IPS-NIHi11 (cell line): Measurements from ENCODE around the gene NGF.
A peak's percentile ranks its signal among the peaks of the same experiment; 100 is the strongest.
"Not testable (repeated sequence)": the region's sequence is repeated elsewhere in the genome, so short reads cannot be mapped to it uniquely, and the experiment has no call there.

Experiments
- DNase-seq: peaks from one replicate; pipeline ENCODE4 v3.0.0; 2012; ENCODE audit warnings: mixed read lengths, low spot score

NGF gene

DNA sequence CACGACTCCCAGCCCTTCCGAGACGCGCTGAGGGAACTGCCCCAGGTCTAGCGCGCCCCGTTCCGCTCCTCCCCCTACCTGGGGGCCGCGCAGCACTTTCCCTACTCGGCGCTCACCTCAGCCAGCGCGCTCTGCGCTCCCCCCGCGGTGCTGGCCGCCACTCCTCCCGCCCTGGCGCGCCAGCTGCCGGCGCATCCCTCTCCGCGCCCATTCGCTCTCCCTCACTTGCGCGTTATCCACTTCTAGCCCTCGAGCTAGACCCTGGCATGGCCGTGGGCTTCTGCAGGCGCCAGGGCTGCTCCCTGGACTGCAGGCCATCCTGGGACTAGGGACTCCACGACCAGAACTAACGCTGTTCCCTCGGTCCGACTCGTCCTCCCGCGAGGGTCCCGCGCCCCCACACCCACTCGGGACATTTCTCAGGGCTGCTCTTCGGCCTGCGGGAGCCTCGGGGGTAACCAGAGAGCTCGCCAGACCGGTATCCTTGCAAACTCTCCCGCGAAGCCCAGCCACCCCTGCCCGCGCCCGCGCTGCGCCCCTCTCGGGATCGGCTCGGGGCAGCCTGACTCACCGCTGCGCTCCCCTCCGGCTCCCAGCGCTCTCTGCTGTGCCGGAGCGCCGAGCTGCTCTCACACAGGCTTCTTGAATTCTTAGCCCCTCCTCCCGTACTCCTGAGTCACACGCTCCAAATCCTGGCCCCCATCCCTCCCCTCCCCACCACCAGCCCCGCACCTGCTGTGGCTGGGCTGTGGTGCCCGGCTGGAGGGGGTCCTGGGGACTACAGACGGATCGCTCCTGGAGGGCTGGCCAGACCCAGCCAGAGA, at the start of gene NGF:
Gene NGF, minus strand, starts transcription at position 617 of the 824 bp plus-strand sequence. CDS start 51,454 bp downstream, outside the sequence.
- DNase-seq, result peak; percentile 86

DNA sequence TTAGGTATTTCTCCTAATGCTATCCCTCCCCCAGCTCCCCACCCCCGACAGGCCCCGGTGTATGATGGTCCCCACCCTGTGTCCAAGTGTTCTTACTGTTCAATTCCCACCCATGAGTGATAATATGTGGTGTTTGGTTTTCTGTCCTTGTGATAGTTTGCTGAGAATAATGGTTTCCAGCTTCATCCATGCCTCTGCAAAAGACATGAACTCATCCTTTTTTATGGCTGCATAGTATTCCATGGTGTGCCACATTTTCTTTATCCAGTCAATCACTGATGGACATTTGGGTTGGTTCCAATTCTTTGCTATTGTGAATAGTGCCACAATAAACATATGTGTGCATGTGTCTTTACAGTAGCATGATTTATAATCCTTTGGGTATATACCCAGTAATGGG, 45.4 kb upstream of the NGF start:
- DNase-seq, result not testable (repeated sequence)

GRCh38 chr1:115379943-115380342, 41.9 kb upstream of the NGF start:
- DNase-seq, result no peak

DNA sequence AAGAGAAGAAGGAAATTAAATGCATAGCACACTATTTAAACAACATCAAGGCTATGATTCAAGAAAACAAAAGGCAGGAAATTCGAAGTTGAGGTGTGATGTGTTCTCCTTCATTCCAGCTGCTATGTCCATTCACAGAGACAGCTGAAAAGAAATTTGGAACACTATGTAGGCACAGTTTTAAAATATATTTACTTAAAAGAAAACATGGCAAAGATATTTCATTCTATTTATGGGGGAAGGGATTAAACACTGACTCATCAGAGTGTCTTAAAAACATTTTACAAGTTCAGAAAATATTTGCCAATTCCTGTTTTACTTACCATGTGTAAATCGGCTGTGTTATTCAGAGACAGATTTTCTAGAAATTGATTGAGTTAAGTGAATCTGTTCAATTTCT, 39.4 kb upstream of the NGF start:
- no peak for DNase-seq

- DNase-seq, result no peak
Observed at GRCh38 chr1:115374598-115374997, 36.5 kb upstream of the NGF start.

- no peak for DNase-seq
Observed at GRCh38 chr1:115373305-115373704, 35.3 kb upstream of the NGF start.

GRCh38 chr1:115365738-115366137, 27.7 kb upstream of the NGF start:
- DNase-seq, result no peak

GRCh38 chr1:115364780-115365155, 26.7 kb upstream of the NGF start:
- DNase-seq, result no peak

DNA sequence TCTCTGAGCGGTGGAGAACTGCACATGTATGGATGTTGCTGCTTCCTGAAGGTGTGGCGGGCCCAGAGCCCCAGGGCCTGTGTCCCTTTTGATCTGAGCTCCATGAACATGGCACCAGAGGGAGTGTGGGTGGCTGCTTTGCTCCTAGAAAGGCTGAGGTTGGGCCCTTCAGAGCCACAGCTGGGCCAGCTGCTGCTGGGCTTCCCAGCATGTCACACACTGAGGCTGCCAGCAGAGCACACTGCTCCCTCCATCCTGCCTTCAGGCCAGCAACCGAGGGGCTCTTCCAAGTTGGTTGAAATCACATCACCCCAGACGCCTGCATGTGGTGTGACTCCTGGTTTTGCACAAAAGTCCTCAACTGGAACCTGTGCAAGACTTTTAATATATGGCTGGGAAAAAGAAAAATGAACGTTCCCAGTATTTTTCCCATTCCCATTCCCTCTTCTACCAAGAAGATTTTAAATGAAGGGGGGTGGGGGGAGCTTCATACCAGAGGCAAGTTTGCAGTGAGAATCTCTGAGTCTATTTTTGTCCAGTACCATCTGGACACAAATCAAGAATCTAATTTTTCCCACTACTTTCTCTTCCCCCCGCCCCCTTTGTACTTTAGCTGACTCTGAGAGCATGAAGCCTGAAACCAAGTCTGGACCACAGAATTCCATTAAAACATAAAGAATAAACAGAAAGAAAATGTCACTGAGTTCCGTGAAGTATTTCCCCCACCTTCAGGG, 26.2 kb upstream of the NGF start:
- no peak for DNase-seq

GRCh38 chr1:115363171-115363570, 25.1 kb upstream of the NGF start:
- no peak for DNase-seq

- not testable (repeated sequence) for DNase-seq
Observed at GRCh38 chr1:115360505-115361129, 22.6 kb upstream of the NGF start.

- DNase-seq, result not testable (repeated sequence)
Observed at GRCh38 chr1:115359787-115360452, 21.9 kb upstream of the NGF start.

DNA sequence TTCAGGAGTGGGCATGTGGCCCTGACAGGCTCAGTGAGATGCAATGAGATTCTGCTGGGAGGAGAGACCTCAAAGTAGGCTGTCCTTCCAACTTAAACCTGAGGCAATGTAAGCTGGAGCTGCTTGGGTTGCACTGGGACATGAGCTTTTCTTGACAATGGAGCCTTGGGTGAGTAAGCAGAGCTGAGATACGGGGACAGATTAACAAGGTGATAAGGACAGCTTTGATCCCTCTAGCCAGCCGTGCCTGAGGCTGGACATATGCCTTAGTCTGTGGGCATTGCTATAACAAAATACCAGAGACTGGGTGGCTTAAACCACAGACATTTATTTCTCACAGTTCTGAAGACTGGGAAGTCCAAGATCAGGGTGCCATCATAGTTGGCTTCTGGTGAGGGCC, 18.3 kb upstream of the NGF start:
- DNase-seq, result no peak

GRCh38 chr1:115355069-115355468, 17.0 kb upstream of the NGF start:
- DNase-seq, result no peak

GRCh38 chr1:115351143-115351542, 13.1 kb upstream of the NGF start:
- DNase-seq, result no peak

- no peak for DNase-seq
Observed at GRCh38 chr1:115348636-115349035, 10.6 kb upstream of the NGF start.

DNA sequence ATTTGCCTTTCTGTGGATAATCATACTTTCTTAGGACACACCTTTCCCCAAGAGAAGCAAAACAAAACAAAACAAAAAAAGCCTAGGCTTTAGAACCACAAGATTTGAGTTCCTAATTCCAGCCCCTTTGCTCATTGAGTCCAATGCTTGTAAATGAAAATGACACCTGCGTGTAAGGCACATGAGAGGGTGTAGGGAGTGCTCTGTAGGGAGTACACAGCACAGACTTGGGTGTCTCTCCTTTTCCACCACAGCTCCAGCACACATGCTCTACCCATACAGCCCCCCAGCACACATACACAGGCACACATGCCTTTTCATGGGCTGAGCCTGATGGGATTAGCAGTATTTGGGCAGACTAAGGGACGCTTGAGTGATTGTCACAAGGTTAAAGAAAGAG, 9.2 kb upstream of the NGF start:
- no peak for DNase-seq

GRCh38 chr1:115343200-115343737, 5.2 kb upstream of the NGF start:
- no peak for DNase-seq

GRCh38 chr1:115341948-115342347, 3.9 kb upstream of the NGF start:
- DNase-seq, result no peak

GRCh38 chr1:115340879-115341278, 2.8 kb upstream of the NGF start:
- no peak for DNase-seq

GRCh38 chr1:115338457-115338820, 390 bp upstream of the NGF start:
- peak; percentile 71 for DNase-seq

- DNase-seq, result no peak
Observed at GRCh38 chr1:115337276-115337632, 795 bp downstream of the NGF start.
